ENCODE results near the gene SPECC1.

The SPECC1 gene

GRCh38 chr17:20121359-20122253, 112.4 kb downstream of the SPECC1 start:
- Mint-ChIP-seq H3K4me3 (no peak overlapping the region), H3K36me3 (ENCODE audit: low read depth) (no peaks in the 10 kb centered on the region), H3K27me3 (ENCODE audit: low read depth) (peaks cover 16% of the 10 kb centered on the region), H3K27ac (no peak overlapping the region), H3K9me3 (no peaks in the 10 kb centered on the region), H3K4me1 (peaks cover 21% of the 10 kb centered on the region)
- peak; percentile 86 to 97 (median 96) for TF ChIP-seq CTCF (IDR thresholded peaks at IDR 0.05; ENCODE audit: unreplicated experiment in 3 of 3)

GRCh38 chr17:20122254-20122879, 113.2 kb downstream of the SPECC1 start:
- Mint-ChIP-seq H3K4me3 (no peak overlapping the region), H3K4me1 (peaks cover 21% of the 10 kb centered on the region), H3K9me3 (no peaks in the 10 kb centered on the region), H3K27ac (no peak overlapping the region), H3K27me3 (ENCODE audit: low read depth) (peaks cover 13% of the 10 kb centered on the region), H3K36me3 (ENCODE audit: low read depth) (no peaks in the 10 kb centered on the region)
- no peak for TF ChIP-seq CTCF (IDR thresholded peaks at IDR 0.05; ENCODE audit: unreplicated experiment in 3 of 3)

- Mint-ChIP-seq H3K27me3 (ENCODE audit: low read depth) (peaks cover 13% of the 10 kb centered on the region), H3K27ac (no peak overlapping the region), H3K4me3 (no peak overlapping the region), H3K36me3 (ENCODE audit: low read depth) (no peaks in the 10 kb centered on the region), H3K4me1 (peaks cover 21% of the 10 kb centered on the region), H3K9me3 (no peaks in the 10 kb centered on the region)
- no peak for TF ChIP-seq CTCF (IDR thresholded peaks at IDR 0.05; ENCODE audit: unreplicated experiment in 3 of 3)
These were observed 114.0 kb downstream of the SPECC1 start for GRCh38 chr17:20123209-20123608.

GRCh38 chr17:20125724-20126123, 116.6 kb downstream of the SPECC1 start:
- no peaks in the 10 kb centered on the region for H3K36me3 Mint-ChIP-seq (ENCODE audit: low read depth)
- peaks cover 19% of the 10 kb centered on the region for H3K4me1 Mint-ChIP-seq
- peaks cover 11% of the 10 kb centered on the region for H3K27me3 Mint-ChIP-seq (ENCODE audit: low read depth)
- H3K4me3 Mint-ChIP-seq, result no peak overlapping the region
- no peaks in the 10 kb centered on the region for H3K9me3 Mint-ChIP-seq
- TF ChIP-seq CTCF (IDR thresholded peaks at IDR 0.05; ENCODE audit: unreplicated experiment in 3 of 3), result no peak
- no peak overlapping the region for H3K27ac Mint-ChIP-seq

GRCh38 chr17:20127360-20128035, 118.3 kb downstream of the SPECC1 start:
- no peak for TF ChIP-seq CTCF (IDR thresholded peaks at IDR 0.05; ENCODE audit: unreplicated experiment in 3 of 3)
- Mint-ChIP-seq H3K27ac (no peak overlapping the region), H3K27me3 (ENCODE audit: low read depth) (peaks cover 7% of the 10 kb centered on the region), H3K4me1 (peaks cover 6% of the 10 kb centered on the region), H3K4me3 (no peak overlapping the region), H3K36me3 (ENCODE audit: low read depth) (no peaks in the 10 kb centered on the region), H3K9me3 (no peaks in the 10 kb centered on the region)
